ENCODE data around the gene LMF2.

- TF ChIP-seq YY1 (IDR thresholded peaks at IDR 0.05; ENCODE audit: insufficient read depth, insufficient read length) (no peak), SUZ12 (IDR thresholded peaks at IDR 0.05; ENCODE audit: extremely low read depth, insufficient read depth, insufficient read length) (no peak)
Measured at GRCh38 chr22:50547263-50547985, 39.9 kb upstream of the LMF2 start.

All from NT2/D1 (cell line).